Activated T-helper 1 cell treated with Interleukin-2 at 50 U/mL for 16 hours (primary cell): ENCODE results near the gene ZSWIM3.
A peak's percentile ranks its signal among the peaks of the same experiment; 100 is the strongest.

Source experiments
- DNase-seq: peaks from one replicate; pipeline ENCODE4 v3.0.0-alpha.2; 2020; ENCODE audit warnings: low read depth

Gene ZSWIM3

DNA sequence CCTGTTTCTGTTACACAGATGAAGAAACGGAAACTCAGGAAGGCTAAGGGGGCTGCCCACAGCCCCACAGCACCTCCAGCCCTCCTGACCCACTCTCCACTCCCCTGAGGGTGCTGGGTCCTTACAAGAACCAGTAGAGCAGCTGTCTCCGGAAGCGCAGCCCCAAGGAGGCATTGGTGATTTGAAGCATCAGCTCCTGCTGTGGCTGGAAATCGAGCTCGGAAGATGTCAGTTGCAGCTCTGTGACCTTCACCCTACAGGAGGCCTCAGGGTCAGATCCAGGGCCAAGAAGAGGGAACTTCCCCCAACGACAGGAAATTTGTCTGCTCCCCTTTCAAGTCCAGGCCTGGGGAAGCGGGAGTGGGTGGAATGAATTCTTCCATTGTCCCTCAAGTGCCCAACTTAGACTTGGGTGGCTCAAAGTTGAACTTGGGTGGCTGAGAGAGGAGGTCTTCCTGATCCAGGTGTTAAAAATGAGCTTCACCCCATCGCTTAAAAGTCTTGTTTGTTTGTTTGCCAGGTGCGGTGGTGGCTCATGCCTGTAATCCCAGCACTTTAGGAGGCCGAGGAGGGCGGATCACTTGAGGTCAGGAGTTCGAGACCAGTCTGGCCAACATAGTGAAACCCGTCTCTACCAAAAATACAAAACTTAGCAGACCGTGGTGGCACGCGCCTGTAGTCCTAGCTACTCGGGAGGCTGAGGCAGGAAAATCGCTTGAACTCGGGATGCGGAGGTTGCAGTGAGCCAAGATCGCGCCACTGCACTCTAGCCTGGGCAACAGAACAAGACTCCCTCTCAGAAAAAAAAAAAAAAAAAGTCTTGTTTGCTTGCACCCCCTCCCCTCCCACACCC, 52.6 kb downstream of the ZSWIM3 start:
- no peak for DNase-seq

DNA sequence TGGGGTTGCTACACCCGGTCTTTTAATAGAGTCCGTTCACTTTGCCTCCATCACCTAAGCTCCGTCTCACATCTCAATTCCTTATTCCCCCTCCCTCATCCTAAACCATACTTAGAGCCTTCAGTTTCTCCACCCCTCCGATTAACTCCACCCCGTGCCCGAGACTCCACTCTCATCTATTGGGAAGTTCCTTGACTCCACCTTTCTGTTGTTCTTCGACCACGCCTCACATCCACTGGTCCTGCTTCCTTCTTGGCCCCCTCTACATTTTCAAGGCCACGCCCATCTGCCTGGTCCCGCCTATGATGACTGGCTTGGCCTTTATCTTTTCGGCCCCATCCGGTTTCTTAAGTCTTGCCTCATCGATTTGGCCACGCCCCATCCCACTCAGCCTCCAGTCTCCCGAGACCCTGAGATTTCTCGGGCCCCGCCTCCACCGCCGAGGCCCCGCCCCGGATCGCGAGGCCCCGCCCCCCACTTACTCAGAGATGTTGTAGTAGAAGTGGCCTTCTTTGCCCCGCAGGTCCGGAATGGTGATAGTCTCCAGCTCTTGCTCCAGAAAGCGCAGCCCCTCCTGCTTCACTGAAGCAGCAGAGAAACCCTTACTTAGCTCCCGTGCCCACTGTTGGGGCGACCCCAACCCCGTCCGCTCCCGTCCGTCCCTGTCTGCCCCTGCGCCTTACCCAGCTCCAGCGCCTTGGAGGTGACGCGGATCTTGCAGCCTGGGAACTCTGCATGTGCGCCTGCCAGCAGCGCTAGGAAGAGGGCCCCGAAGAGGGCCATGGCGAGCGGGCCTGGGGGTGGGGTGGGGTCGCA, 53.5 kb downstream of the ZSWIM3 start:
- DNase-seq = peak; percentile 66

DNA sequence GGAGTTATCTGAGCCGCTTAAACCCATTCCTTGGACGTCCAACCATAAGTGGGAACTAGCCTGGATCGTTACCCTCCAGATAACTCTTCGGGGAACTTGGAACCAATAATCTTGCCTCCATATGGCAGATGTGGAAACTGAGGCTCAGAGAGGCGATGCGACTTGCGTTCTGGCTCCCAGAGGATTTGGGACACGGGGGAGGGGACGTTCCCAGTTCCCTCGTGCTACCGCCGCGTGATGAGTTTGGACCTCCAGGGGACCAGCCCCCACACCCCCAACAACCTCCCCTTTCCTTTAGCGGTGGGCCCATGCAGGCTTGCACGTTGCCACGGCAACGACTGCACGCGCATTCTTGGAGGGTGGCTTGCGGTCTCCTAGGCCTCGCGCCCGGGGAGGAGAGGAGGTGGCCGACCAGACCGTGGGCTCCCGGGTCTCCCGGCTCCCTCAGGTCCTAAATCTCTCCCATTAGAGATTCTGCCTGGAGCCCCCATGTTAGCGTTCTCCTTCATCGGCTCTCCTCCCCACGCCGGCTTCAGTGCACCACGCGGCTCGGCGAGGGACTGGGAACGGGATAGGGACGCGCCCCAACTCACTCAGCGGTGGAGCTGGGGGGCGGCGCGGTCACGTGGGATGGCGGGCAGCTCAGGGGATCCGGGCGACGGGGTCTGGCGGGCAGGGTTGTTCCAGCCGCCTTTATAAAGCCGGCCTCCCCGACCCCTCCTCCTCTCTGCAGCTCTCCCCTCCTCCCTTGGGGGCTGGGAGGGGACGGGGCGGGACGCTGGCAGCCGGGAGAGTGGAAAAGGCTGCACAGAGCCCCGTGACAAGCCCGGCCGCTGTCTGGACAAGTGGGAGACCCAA, 54.3 kb downstream of the ZSWIM3 start, which contains the start of gene PLTP:
Gene PLTP, minus strand, starts transcription at position 670 of the 858 bp plus-strand sequence. CDS start 703 bp downstream, outside the sequence.
- no peak for DNase-seq

DNA sequence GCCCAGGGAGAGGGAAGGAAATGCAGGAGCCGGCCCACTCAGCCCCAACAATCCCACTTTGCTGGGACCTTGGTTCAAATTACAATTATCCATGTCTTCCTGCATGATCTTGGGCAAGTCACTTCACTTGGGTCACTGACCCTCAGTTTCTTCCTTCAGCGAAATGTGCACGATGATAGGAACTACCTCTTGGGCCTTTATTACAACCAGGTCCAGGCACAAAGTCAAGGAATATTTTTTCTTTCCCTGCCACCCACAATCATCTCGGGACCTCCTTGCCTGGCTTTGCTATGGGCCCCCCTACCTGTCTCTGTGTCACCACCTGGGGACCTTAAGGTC, 54.9 kb downstream of the ZSWIM3 start:
- no peak for DNase-seq

DNA sequence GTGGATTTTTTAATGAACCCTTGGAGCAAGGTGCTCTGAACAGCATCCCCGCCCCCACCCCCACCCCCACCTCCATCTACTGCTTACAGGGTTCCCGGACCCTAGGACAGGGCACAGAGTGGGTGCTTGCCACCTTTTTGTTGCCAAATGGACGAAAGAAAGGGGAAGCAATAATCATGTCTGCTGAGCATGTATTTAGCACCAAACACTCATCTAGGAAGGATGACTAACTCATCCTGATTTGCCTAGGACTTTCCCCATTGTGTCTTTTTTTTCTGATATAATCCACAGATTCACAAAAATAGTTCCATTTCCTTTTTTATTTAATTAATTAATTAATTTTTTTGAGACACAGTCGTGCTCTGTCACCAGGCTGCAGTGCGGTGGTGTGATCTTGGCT, 55.7 kb downstream of the ZSWIM3 start:
- no peak for DNase-seq

DNA sequence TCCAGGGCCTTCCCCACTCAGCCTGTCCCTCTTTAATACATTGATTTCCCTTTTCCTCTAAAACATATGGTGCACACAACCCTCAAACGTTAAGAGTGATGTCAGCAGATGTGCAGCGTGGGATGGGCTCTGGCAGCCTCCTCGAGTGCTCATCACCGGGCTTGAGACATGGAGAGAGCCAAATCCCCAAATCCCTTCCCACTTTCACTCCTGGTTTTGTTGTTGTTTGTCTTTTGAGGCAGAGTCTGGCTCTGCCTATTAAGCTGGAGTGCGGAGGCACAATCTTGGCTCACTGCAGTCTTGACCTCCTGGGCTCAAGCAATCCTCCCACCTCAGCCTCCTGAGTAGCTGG, 60.4 kb downstream of the ZSWIM3 start:
- no peak for DNase-seq

DNA sequence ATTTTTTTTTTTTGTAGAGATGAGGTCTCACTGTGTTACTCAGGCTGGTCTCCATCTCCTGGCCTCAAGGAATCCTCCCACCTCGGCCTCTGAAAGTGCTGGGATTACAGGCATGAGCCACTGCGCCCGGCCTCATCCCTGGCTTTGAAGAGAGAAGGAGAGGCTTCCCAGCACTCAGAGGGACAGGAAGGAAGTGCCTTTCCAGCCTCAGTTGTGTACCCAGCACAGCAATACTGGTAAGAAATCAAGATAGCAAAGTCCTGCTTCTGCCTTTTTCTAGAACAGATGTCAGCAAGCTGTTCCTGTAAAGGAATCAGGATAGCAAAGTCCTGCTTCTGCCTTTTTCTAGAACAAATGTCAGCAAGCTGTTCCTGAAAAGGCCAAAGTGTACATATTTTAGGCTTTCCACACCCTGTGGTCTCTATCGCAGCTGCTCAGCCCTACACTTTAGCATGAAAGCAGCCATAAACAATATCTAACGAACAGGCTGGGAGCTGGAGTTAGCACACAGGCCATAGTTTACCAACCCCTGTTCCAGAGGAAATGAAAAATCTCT, 60.8 kb downstream of the ZSWIM3 start:
- DNase-seq = no peak

DNA sequence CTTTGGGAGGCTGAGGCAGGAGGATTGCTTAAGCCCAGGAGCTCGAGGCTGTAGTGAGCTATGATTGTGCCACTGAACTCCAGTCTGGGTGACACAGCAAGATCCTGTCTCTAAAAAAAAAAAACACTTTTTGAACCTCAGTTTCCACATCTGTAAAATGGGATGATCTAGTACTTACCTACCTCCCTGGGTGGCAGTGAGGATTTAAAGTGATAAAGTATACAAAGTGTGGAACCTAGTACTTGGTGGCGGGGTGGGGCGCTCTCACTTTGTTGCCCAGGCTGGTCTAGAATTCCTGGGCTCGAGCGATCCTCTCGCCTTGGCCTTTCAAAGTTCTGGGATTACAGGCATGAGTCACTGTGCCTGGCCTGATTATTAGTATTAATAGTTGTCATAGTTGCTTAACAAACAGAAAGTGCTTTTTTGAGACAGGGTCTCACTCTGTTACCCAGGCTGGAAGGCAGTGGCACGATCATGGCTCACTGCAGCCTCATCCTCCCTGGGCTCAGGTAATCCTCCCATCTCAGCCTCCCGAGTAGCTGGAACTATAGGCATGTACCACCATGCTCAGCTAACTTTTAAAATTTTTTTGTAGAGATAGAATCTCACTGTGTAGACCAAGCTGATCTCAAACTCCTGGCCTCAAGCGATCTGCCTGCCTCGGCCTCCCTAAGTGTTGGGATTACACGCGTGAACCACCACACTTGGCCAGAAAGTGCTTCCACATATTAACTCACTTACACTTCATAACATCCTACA, 61.5 kb downstream of the ZSWIM3 start:
- DNase-seq = no peak

DNA sequence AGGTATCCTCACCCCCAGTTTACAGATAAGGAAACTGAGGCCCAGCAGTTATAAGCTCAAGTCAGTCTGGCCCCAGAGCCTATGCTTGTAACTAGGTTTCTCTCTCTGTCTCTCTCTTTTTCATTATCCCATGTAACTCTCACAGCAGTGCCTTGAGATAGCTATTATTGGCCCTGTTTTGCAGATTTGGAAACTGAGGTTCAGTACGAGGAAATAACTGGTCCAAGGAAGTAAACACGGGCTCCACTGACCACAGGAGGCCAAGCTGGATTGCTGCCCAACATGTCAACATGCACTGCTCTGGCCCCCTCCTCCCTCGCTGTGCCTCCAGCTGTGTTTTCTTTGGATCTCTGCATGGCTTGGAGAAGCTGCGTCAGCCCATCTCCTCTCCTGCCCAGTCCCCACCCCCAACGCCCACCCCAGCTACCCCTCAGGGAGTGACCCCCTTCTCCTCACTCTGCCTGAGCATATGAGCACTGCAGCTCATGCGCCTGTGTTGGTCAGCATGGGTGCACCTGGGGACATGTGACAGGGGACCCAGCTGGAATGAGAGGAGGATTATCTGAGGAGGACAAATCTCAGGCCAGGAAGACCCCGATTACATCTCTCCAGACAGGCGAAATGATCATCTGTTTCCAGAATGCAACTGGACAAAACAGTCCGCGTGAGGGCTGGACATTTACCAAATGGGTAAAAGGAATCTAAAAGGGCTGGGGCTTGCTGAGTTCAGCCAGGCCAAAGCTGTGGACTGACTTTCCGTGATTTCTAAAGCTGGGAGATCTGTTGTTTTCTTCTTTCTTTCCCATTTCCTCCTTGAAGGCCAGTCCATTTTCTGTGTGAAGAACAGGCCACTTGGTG, 62.4 kb downstream of the ZSWIM3 start:
- DNase-seq = no peak

DNA sequence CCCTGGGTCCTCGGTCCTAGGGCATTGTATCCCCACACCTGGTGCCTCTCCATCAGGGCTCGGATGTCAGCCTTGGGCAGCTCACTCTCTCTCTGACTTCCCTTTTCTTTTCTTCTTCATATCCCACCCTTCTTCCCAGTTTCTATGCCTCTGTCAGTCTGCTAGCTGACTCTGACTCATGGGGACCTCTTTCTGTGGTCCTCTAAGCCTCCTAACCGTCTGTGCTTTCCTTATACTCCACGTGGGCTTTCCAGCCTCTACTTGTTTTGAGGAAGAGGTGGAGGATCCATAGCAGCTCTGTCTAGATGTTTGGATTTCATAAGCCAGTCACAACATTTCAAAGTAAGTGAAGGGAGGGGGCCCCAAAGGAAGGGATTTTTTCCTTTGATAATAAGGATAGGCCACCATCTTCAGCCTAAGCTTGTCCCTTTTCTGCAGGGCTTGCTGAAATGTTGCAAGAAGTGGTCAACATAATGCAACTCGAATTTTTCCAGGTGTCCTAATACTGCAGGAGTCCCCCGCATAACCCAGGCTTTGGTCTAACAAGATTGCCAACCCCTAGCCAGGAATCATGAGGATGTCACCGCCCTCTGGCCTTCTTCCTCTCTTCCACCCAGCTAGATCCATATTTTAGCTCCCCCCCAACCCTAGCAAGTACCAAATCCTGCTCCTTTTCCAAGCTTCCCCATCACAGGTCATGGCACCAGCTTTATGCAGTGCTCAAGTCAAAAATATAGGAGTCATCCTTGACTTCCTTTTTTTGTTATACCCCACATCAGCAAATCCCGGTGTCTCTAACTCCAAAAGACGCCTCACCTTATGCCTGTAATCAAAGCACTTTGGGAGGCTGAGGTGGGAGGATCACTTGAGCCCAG, 63.3 kb downstream of the ZSWIM3 start:
- DNase-seq = no peak

DNA sequence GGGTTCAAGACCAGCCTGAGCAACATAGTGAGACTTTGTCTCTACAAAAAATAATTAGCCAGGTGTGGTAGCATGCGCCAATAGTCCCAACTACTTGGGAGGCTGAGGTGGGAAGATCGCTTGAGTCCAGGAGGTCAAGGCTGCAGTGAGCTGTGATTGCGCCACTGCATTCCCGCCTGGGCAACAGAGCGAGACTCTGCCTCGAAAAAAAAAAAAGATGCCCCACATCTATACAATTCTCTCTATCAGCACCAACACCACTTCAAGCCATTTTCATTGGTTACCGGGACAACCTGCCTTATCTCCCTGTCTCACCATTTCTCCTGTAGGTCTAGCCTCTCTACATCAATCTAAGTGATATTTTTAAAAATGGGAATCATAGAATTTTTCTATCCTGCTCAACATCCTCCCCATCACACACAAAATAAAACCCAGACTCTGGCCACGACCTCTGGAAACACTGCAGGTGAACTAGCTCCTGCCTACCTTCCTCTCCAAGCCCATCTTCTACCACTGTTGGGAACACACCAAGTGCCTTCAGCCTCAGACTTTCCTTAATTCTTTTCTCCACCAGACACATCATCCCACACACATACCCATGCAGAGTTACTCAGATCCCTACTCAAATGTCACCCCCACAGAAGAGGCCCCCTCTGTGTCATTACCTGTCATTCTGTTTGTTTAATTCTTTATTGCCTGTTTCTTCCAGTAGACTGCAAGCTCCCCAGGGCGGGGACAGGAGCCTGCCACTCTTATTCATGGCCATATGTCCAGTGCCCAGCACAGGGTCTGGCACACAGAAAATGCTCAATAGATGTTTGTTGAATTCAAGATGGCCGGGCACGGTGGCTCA, 64.1 kb downstream of the ZSWIM3 start:
- no peak for DNase-seq

DNA sequence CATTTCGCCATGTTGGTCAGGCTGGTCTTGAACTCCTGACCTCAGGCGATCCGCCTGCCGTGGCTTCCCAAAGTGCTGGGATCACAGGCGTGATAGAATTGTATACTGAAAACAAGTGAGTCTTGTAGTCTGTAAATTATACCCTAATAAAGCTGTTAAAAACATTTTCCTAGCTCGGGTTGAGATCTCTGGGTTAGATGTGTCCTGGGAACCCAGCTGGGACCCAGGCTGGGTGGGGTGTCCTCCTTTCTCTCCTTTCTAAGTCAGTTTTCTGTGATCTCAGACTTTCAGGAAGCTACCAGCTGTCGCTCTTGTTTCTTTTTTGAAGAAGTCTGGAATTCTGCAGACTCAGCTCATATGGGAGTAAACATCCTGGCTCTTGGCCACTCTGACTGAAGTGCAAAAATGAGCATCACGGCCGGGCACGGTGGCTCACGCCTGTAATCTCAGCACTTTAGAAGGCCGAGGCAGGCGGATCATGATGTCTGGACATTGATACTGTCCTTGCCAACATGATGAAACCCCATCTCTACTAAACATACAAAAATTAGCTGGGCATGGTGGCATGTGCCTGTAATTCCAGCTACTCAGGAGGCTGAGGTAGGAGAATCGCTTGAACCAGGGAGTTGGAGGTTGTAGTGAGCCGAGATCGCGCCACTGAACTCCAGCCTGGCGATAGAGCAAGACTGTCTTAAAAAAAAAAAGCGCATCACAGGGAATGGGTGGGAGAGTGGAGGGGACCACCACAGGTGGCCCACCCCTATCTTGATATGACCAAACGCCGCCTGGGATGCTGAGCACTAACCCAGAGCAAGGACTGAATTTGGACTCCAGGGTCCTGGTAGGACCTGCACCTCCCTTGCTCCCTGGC, 67.2 kb downstream of the ZSWIM3 start:
- DNase-seq = no peak

DNA sequence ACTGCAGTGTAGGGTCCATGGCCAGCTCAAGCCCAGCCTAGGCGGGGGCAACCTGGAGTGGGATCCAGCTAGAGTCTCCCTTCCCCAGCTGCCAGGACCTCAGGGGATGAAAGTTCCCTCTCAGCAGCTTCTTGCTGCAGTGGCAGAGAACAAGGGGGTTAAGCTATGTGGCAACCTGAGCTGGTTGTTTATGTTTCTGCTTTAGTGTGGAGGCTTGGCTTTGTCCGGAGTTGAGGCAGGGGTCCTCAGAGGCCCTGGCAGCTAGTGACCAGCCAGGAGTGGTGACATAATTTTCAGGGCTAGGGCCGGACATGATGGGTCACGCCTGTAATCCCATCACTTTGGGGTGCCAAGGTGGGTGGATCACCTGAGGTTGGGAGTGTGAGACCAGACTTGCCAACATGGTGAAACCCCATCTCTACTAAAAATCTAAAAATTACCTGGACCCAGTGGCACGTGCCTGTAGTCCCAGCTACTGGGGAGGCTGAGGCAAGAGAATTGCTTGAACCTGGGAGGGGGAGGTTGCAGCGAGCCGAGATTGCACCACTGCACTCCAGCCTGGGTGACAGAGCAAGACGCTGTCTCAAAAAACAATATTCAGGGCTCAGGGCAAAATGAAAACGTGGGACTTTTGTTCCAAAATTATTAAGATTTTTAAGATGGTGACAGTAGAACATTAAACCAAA, 68.5 kb downstream of the ZSWIM3 start:
- DNase-seq = no peak

DNA sequence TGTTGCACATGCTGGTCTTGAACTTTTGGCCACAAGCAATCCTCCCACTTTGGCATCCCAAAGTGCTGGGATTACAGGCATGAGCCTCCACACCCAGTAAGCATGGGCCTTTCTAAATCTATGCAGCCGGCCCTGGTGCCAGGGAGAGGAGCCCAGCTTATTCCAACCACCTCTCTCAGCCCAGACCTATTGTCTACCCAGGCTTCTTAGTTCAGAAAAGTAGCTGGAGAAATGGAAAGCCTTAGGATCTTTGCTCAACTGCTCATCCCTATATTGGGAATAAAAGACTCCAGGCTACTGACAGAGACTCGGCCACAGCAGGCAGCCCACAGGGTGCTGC, 69.3 kb downstream of the ZSWIM3 start:
- no peak for DNase-seq

DNA sequence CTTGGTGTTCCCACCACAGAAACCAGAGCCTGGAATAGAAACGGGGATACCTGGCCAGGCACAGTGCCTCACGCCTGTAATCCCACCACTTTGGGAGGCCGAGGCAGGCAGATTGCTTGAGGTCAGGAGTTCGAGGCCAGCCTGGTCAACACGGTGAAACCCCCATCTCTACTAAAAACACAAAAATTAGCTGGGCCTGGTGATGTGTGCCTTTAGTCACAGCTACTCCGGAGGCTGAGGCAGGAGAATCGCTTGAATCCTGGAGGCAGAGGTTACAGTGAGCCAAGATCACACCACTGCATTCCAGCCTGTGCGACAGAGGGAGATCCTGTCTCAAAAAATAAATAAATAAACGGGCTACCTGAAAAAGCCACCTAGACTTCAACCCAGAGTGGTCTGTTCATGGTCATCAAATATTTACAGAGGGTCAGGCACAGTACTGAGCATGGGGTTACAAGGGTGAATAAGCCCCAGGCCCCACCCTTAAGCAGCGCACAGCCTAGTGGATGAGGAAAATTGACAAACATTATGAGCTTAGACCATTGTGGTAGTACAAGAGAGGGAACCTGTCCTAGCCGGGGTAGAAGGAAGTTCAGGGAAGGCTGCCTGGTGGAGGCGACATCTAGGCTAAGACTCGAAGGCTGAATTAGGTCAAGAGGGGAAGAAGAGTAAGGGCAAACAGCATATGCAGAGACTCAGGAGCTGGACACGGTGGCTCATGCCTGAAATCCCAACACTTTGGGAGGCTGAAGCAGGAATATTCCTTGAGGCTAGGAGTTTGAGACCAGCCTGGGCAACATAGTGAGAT, 69.9 kb downstream of the ZSWIM3 start:
- DNase-seq = no peak
